ENCODE measurements around the gene ITGA11.

Gene ITGA11

DNA sequence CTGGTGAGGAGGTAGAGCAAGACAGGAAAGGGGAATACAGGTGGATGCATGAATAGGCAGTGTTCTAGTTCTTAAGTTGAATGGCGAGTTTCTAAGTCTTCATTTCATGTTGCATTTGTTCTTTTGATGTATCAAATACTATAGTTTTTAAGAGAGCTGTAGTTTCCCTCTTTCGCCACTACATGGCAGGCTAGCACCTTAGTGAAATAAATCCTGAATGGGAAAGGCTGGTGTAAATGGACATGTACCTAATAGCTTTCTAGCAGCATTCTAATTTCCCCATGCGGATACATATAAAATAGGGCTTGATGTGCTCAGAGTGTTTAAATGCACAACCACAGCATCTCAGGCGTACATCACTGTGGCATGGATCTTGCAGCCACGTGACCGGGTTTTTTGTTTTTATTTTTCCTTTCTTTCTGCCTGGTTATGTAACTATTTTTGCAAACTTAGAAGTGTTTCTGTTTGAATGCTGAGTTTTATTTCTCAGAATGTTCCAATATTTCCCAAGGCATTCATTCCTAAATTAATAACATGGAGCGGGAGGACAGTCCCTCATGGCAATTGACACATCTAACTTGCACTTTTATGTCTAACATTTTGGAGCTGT is 178.9 kb downstream of the ITGA11 start:
- TF ChIP-seq ZFX (IDR thresholded peaks at IDR 0.05; ENCODE audit: borderline replicate concordance): no peak
- TF ChIP-seq, protein P1, sequence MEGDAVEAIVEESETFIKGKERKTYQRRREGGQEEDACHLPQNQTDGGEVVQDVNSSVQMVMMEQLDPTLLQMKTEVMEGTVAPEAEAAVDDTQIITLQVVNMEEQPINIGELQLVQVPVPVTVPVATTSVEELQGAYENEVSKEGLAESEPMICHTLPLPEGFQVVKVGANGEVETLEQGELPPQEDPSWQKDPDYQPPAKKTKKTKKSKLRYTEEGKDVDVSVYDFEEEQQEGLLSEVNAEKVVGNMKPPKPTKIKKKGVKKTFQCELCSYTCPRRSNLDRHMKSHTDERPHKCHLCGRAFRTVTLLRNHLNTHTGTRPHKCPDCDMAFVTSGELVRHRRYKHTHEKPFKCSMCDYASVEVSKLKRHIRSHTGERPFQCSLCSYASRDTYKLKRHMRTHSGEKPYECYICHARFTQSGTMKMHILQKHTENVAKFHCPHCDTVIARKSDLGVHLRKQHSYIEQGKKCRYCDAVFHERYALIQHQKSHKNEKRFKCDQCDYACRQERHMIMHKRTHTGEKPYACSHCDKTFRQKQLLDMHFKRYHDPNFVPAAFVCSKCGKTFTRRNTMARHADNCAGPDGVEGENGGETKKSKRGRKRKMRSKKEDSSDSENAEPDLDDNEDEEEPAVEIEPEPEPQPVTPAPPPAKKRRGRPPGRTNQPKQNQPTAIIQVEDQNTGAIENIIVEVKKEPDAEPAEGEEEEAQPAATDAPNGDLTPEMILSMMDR (IDR thresholded peaks at IDR 0.05): peak; percentile 93
- H3K27ac ChIP-seq: no peak overlapping the region

DNA sequence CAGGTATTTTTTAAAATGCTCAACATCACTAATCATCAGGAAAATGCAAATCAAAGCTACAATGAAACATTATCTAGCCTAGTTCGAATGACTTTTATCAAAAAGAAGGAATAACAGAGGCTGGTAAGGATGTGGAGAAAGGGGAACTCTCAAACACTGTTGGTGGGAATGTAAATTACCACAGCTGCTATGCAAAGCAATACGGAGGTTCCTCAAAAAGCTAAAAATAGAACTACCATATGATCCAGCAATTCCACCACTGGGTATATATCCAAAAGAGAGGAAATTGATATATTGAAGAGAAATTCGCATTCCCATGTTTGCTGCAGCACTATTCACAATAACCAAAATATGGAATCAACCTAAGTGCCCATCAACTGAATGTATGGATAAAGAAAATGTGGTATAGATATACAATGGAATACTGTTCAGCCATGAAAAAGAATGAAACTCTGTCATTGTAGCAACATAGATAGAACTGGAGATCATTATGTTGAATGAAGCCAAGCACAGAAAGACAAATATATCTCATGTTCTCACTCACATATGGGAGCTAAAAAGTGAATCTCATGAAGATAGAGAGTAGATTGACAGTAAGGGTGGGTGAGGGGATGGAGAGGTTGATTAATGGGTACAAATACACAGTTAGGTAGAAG is 182.8 kb downstream of the ITGA11 start:
- TF ChIP-seq ZFX (IDR thresholded peaks at IDR 0.05; ENCODE audit: borderline replicate concordance): no peak
- TF ChIP-seq, protein P1 (IDR thresholded peaks at IDR 0.05): no peak

More for the DNA sequence above, 182.8 kb downstream of the ITGA11 start:
- H3K27ac ChIP-seq: no peak overlapping the region
